GM12878 (cell line): Measurements from ENCODE around the gene STX8. TPM values are rescaled to one million over a fixed set of nuclear protein-coding genes. Genes with fewer than 3 reads are reported as not detected.

Experiments
- ATAC-seq: fragments of 200-7000 bp; cut with Tn5 transposase; 3 replicates; pipeline ENCODE4 v1.9.1; 2020; ENCODE audit warnings: mild to moderate bottlenecking, moderate library complexity
- BruUV-seq: library from RNA; stranded (reverse); fragments of 400-500 nt; replicated peaks from 2 replicates; lab custom pipeline; 2021; lab: Mats Ljungman, UMichigan
- CTCF ChIA-PET: fragments of 300-600 bp; sonication (Branson Sonifier 250); formaldehyde crosslinking; extraction: SDS; loops from one replicate; lab custom pipeline; 2021; ENCODE audit warnings: inconsistent platforms; lab: Yijun Ruan, JAX
- POLR2A ChIA-PET: fragments of 350-600 bp; formaldehyde crosslinking; extraction: SDS; loops from one replicate; lab custom pipeline; 2021; ENCODE audit warnings: inconsistent platforms; lab: Charles Lee
- RAD21 ChIA-PET: fragments of 300-600 bp; sonication (Branson Sonifier 250); formaldehyde crosslinking; loops from one replicate; lab custom pipeline; 2023; ENCODE audit warnings: antibody characterized with exemption; ENCODE audit not compliant: unreplicated experiment; lab: Charles Lee
- SMC1A ChIA-PET: fragments of 300-600 bp; sonication (Branson Sonifier 250); formaldehyde crosslinking; loops from one replicate; lab custom pipeline; 2023; ENCODE audit not compliant: unreplicated experiment, uncharacterized antibody; lab: Charles Lee
- DNase-seq: peaks from one replicate; pipeline ENCODE4 v3.0.0-alpha.2; 2011; ENCODE audit warnings: low read depth, low spot score
- FAIRE-seq: peaks from 3 replicates; lab custom pipeline; 2011; peaks lifted over from hg19 to GRCh38; lab: Jason Lieb, UNC
- H2AFZ ChIP-seq: 2 replicates; pipeline ENCODE4 v1.6.0; 2011; ENCODE audit warnings: low read depth, low read length, control low read depth; ENCODE audit not compliant: control insufficient read depth
- H3K27ac ChIP-seq: 2 replicates; pipeline ENCODE4 v1.5.1; 2011; ENCODE audit warnings: control low read depth; ENCODE audit not compliant: control insufficient read depth, insufficient read depth
- H3K27me3 ChIP-seq, 2 experiments: replicated peaks in 1 of 2; 2 replicates each; pipeline versions ENCODE4 v1.6.0 to v1.6.1; 2011; ENCODE audit warnings: low read length in 1 of 2; ENCODE audit not compliant: control insufficient read depth in 2 of 2, insufficient read depth in 2 of 2
- H3K36me3 ChIP-seq, 2 experiments: 2 replicates each; pipeline ENCODE4 v1.5.1; 2011; ENCODE audit warnings: low read length in 1 of 2; ENCODE audit not compliant: control insufficient read depth in 2 of 2, insufficient read depth in 2 of 2
- H3K4me1 ChIP-seq: 2 replicates; pipeline ENCODE4 v1.6.1; 2011; ENCODE audit warnings: mild to moderate bottlenecking, low read length, moderate library complexity, mixed read lengths; ENCODE audit not compliant: control insufficient read depth, insufficient read depth
- H3K4me2 ChIP-seq: 2 replicates; pipeline ENCODE4 v1.6.0; 2011; ENCODE audit warnings: control low read depth; ENCODE audit not compliant: control insufficient read depth, insufficient read depth
- H3K4me3 ChIP-seq: fragments of 200-600 bp; sonication (generic); 2 replicates; pipeline ENCODE4 v1.5.1; 2016
- H3K79me2 ChIP-seq: 2 replicates; pipeline ENCODE4 v1.6.0; 2011; ENCODE audit warnings: low read length; ENCODE audit not compliant: control insufficient read depth, insufficient read depth
- H3K9ac ChIP-seq: 2 replicates; pipeline ENCODE4 v1.8.0; 2011; ENCODE audit warnings: low read length, control low read depth, mixed read lengths; ENCODE audit not compliant: control insufficient read depth, insufficient read depth
- H3K9me3 ChIP-seq: replicated peaks from 3 replicates; pipeline ENCODE4 v1.5.1; 2011; ENCODE audit warnings: mild to moderate bottlenecking, low read length; ENCODE audit not compliant: control insufficient read depth, insufficient read depth
- H4K20me1 ChIP-seq: 2 replicates; pipeline ENCODE4 v1.6.0; 2011; ENCODE audit not compliant: control insufficient read depth, insufficient read depth
- BCL3 ChIP-seq: IDR thresholded peaks from 2 replicates; pipeline ENCODE4 v1.6.1; 2011; ENCODE audit warnings: borderline replicate concordance, low read depth, mild to moderate bottlenecking, moderate library complexity, low read length; ENCODE audit not compliant: insufficient read depth, poor library complexity, severe bottlenecking
- BMI1 ChIP-seq: fragments of 450-650 bp; IDR thresholded peaks from 2 replicates; pipeline ENCODE4 v1.6.1; 2016; ENCODE audit warnings: mild to moderate bottlenecking, moderate library complexity, borderline replicate concordance
- E4F1 ChIP-seq: fragments of 450-650 bp; IDR thresholded peaks from 2 replicates; pipeline ENCODE4 v1.6.1; 2018; ENCODE audit warnings: borderline replicate concordance, mild to moderate bottlenecking; ENCODE audit not compliant: partially characterized antibody
- ELK1 ChIP-seq: IDR thresholded peaks from 2 replicates; pipeline ENCODE4 v1.6.1; 2012; ENCODE audit warnings: low read depth, low read length, improper control_type of control experiment
- JUND ChIP-seq: IDR thresholded peaks from 2 replicates; pipeline ENCODE4 v1.6.1; 2012; ENCODE audit warnings: low read depth, mild to moderate bottlenecking, low read length, improper control_type of control experiment, moderate library complexity
- LARP7 ChIP-seq: fragments of 450-650 bp; IDR thresholded peaks from 2 replicates; pipeline ENCODE4 v1.6.1; 2017; ENCODE audit warnings: mild to moderate bottlenecking
- MEF2B ChIP-seq: fragments of 450-650 bp; IDR thresholded peaks from 2 replicates; pipeline ENCODE4 v1.6.1; 2018; ENCODE audit warnings: mild to moderate bottlenecking, moderate library complexity; ENCODE audit not compliant: partially characterized antibody, poor library complexity, severe bottlenecking
- MTA2 ChIP-seq: fragments of 450-650 bp; IDR thresholded peaks from 2 replicates; pipeline ENCODE4 v1.6.1; 2016; ENCODE audit warnings: low read depth, mild to moderate bottlenecking, moderate library complexity
- MXI1 ChIP-seq: fragments of 150-350 bp; IDR thresholded peaks from 2 replicates; pipeline ENCODE4 v1.6.1; 2011; ENCODE audit warnings: low read depth, mild to moderate bottlenecking, inconsistent platforms, low read length, improper control_type of control experiment
- NR2C2 ChIP-seq: IDR thresholded peaks from 2 replicates; pipeline ENCODE4 v1.6.1; 2011; ENCODE audit warnings: borderline replicate concordance, low read depth; ENCODE audit not compliant: control insufficient read depth, insufficient read length
- RAD51 ChIP-seq: fragments of 450-650 bp; IDR thresholded peaks from 2 replicates; pipeline ENCODE4 v1.6.1; 2016; ENCODE audit warnings: moderate library complexity, mild to moderate bottlenecking, inconsistent platforms
- RB1 ChIP-seq: fragments of 450-650 bp; formaldehyde crosslinking; IDR thresholded peaks from 2 replicates; pipeline ENCODE4 v1.6.1; 2017; ENCODE audit warnings: mild to moderate bottlenecking, borderline replicate concordance
- SP1 ChIP-seq: IDR thresholded peaks from one replicate; pipeline ENCODE4 v1.6.1; 2011; ENCODE audit warnings: low read depth, low read length
- TARDBP ChIP-seq: IDR thresholded peaks from 2 replicates; pipeline ENCODE4 v1.6.1; 2016; ENCODE audit warnings: borderline replicate concordance
- USF1 ChIP-seq: IDR thresholded peaks from 2 replicates; pipeline ENCODE4 v1.6.1; 2011; ENCODE audit warnings: borderline replicate concordance, low read depth, mild to moderate bottlenecking, moderate library complexity, mixed read lengths, low read length; ENCODE audit not compliant: insufficient read depth; ENCODE audit errors: extremely low read length
- WGBS: methylation state at CpG from one replicate; pipeline ENCODE4 v1.1.6; 2016; ENCODE audit warnings: low lambda C conversion rate; ENCODE audit not compliant: insufficient replicate concordance, insufficient coverage; ENCODE audit errors: missing lambda C conversion rate; 5-methylcytosine and 5-hydroxymethylcytosine counted together
- in situ Hi-C: fragments of 300-500 bp; cut with MboI; formaldehyde crosslinking; loops from 9 replicates; pipeline ENCODE4 v1.14.3; 2018; ENCODE audit warnings: mixed read lengths
- intact Hi-C: fragments of 100-400 bp; cut with micrococcal nuclease; formaldehyde crosslinking; loops from one replicate; pipeline ENCODE4 v1.14.2; 2022; ENCODE audit not compliant: unreplicated experiment
- polyA plus RNA-seq, 11 experiments: library from polyadenylated mRNA; depleted of rRNA in 4 of 11; unstranded in 6 of 11; stranded (reverse) in 5 of 11; fragments of >200 nt; fragmentation: Nextera tagmentation in 4 of 11; fragmentation: Illumina TruSeq in 1 of 11; extraction: Ambion mirVana in 4 of 11; extraction: Trizol in 1 of 11; gene quantifications; 1 replicate in 1 of 11; 2 replicates in 10 of 11; pipeline versions ENCODE4 v1.2.1 to v1.2.3, GENCODE V29; 2011 to 2016; ENCODE audit warnings: inconsistent platforms in 2 of 11, missing spikeins in 2 of 11, low read depth in 1 of 11
- total RNA-seq, 4 experiments: library from RNA; depleted of rRNA in 3 of 4; stranded (reverse); fragments of >200 nt in 3 of 4; fragmentation: Illumina TruSeq in 1 of 4; extraction: Trizol in 1 of 4; gene quantifications; 2 replicates each; pipeline versions ENCODE4 v1.2.1 to v1.2.3, GENCODE V29; 2013 to 2021

STX8 gene
- total and polyA plus RNA-seq, 10 of the 15 experiments (the other 5 are each of a cell fraction or from before 2014, with no cell fraction given), result 47.9 to 151 (median 72.9) TPM

GRCh38 chr17:9211133-9211765, 364.4 kb downstream of the STX8 start:
- ChIA-PET RAD21 (no interaction called here), POLR2A (no interaction called here), SMC1A (no interaction called here), CTCF (no interaction called here)
- Histone ChIP-seq H4K20me1 (no peaks in the 10 kb centered on the region), H3K36me3 (no peaks in the 10 kb centered on the region), H3K27ac (no peak overlapping the region), H3K4me1 (no peaks in the 10 kb centered on the region), H3K9ac (no peak overlapping the region), H3K4me3 (no peak overlapping the region), H3K27me3 (no peaks in the 10 kb centered on the region; a peak in 1 of 4 replicates), H3K79me2 (no peaks in the 10 kb centered on the region), H3K4me2 (no peak overlapping the region), H2AFZ (no peak overlapping the region), H3K9me3 (peaks cover 3% of the 10 kb centered on the region)
- FAIRE-seq (no peak), DNase-seq (no peak), ATAC-seq (no peak)
- in situ Hi-C loops (no loop called here), intact Hi-C loops (no loop called here)
- WGBS, result 40% methylated on average over 13 of the region's 13 CpGs
- BruUV-seq, result no TSS peak
- TF ChIP-seq TARDBP (no peak), USF1 (no peak), MEF2B (no peak), ELK1 (no peak), JUND (no peak), MTA2 (no peak), MXI1 (no peak), LARP7 (no peak), RB1 (no peak), E4F1 (no peak), NR2C2 (no peak), RAD51 (no peak), BMI1 (no peak), BCL3 (no peak), SP1 (no peak)
